Measurements from ENCODE around the gene INAFM2.
A peak's percentile ranks its signal among the peaks of the same experiment; 100 is the strongest.

Gene INAFM2

DNA sequence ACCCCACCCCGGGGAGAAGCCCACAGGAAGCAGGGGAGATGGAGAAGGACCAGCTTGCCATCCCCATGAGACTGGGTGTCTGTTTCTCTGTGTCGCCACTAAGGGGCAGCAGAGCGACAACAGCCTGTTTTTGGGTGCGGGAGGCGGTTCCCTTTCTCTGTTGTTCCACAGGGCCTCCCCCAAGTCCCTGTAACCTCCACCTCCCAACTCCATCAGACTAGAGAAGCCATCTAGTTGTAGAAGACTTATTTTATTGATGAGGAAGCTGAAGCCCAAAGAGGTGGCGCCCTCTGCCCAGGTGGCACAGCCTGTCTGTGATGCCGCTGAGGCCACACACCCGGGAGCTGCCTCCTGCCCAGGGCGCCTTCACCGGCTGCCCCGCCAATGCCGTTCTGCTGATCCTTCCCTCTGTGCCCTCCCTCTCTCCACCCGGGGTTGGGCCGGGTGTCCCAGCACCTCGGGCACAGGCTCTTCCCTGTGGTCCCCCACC lies 21.2 kb downstream of the INAFM2 start:
- peak; percentile 40 for DNase-seq (ENCODE audit: low read depth)

- DNase-seq (ENCODE audit: low read depth) = no peak
Observed at GRCh38 chr15:40345225-40345866, 21.9 kb downstream of the INAFM2 start.

- DNase-seq (ENCODE audit: low read depth) = no peak
Observed at GRCh38 chr15:40345867-40346578, 22.5 kb downstream of the INAFM2 start.

- DNase-seq (ENCODE audit: low read depth) = no peak
Observed at GRCh38 chr15:40346579-40347558, 23.4 kb downstream of the INAFM2 start.

- no peak for DNase-seq (ENCODE audit: low read depth)
Observed at GRCh38 chr15:40347559-40348473, 24.3 kb downstream of the INAFM2 start.

DNA sequence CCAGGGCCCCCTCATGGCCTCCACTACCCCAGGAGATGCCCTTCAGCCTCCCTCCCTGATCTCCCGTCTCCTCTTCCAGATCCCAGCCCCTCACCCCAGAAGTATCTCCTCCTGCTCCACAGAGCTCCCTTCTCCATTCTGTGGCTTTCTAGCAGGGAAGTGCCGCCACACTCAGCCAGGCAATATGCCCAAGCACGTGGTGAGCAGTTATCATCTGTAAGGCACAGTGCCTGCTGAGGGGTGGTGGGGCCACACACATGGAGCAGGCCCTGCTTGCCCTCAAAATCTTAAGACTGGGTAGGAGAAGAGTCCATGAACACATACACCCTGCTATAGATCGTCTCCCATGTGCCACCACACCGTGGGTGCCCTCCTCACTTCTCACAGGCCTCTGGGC lies 25.0 kb downstream of the INAFM2 start:
- no peak for DNase-seq (ENCODE audit: low read depth)

GRCh38 chr15:40349163-40349562 lies 25.7 kb downstream of the INAFM2 start:
- DNase-seq (ENCODE audit: low read depth) = no peak

- no peak for DNase-seq (ENCODE audit: low read depth)
Observed at GRCh38 chr15:40352281-40352901, 28.9 kb downstream of the INAFM2 start.

DNA sequence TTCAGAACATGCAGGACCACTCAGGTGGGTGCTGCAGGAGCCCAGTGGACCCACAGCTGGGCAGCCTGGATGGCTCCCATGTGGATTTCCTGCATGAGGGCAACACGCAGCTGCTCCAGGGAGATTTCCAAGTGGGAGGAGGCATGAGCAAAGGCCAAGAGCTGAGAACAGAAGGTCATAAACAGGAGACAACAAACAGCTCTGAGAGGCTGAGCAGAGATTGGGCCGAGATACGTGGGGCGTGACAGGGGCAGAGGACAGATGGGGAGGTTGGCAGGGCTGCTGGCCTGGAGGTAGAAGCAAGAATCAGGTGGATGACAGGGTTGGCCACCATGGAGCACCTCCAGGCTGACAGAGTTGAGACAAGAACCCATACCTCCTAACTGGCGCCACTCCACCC lies 30.2 kb downstream of the INAFM2 start:
- DNase-seq (ENCODE audit: low read depth) = no peak

- no peak for DNase-seq (ENCODE audit: low read depth)
Observed at GRCh38 chr15:40354408-40355171, 31.1 kb downstream of the INAFM2 start.

GRCh38 chr15:40355976-40356585 lies 32.6 kb downstream of the INAFM2 start:
- DNase-seq (ENCODE audit: low read depth) = no peak

GRCh38 chr15:40357246-40357645 lies 33.8 kb downstream of the INAFM2 start:
- no peak for DNase-seq (ENCODE audit: low read depth)

- DNase-seq (ENCODE audit: low read depth) = peak; percentile 76
Observed at GRCh38 chr15:40357723-40358470, 34.4 kb downstream of the INAFM2 start, which contains the start of gene DISP2. TSS of gene DISP2 (plus strand) at chr15:40358219. CDS start at chr15:40358322, 103 bp downstream.

GRCh38 chr15:40358471-40359353 lies 35.2 kb downstream of the INAFM2 start:
- peak; percentile 17 for DNase-seq (ENCODE audit: low read depth)

- no peak for DNase-seq (ENCODE audit: low read depth)
Observed at GRCh38 chr15:40360015-40360414, 36.5 kb downstream of the INAFM2 start.

- no peak for DNase-seq (ENCODE audit: low read depth)
Observed at GRCh38 chr15:40361640-40362039, 38.1 kb downstream of the INAFM2 start.

DNA sequence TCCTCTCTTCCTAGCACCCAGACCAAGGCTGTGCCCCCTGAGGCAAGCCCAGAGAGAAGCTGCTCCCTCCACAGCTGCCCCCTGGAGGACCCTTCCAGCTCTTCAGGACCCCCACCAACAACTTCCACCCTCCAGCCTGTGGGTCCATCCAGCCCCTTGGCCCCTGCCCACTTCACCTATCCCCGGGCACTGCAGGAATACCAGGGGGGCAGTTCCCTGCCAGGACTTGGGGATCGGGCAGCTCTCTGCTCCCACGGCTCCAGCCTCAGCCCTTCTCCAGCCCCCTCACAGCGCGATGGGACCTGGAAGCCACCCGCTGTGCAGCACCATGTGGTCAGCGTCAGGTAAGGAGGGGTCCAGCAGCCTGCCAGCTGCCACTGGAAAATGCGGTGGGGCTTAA lies 40.1 kb downstream of the INAFM2 start:
- no peak for DNase-seq (ENCODE audit: low read depth)

- no peak for DNase-seq (ENCODE audit: low read depth)
Observed at GRCh38 chr15:40364251-40364650, 40.8 kb downstream of the INAFM2 start.
